OCI-LY1 (cell line): ENCODE data around the gene TCN1.

Experiments used
- H2AFZ ChIP-seq: fragments of 200-600 bp; sonication (generic), shearing (Covaris generic); 2 replicates; pipeline ENCODE4 v1.6.0; 2014; ENCODE audit warnings: antibody characterized with exemption, mild to moderate bottlenecking, low read length
- H3F3A ChIP-seq: fragments of 200-600 bp; sonication (generic), shearing (Covaris generic); 2 replicates; pipeline ENCODE4 v1.6.0; 2014; ENCODE audit warnings: mild to moderate bottlenecking, antibody characterized with exemption, low read length, moderate library complexity; ENCODE audit not compliant: insufficient read depth
- H3K27ac ChIP-seq: fragments of 200-600 bp; sonication (generic); 2 replicates; pipeline ENCODE4 v1.5.1; 2014; ENCODE audit warnings: low read length, mixed run types, mild to moderate bottlenecking, low read depth; ENCODE audit not compliant: poor library complexity, severe bottlenecking
- H3K27me3 ChIP-seq: fragments of 200-600 bp; sonication (generic); 2 replicates; pipeline ENCODE4 v1.6.0; 2014; ENCODE audit warnings: antibody characterized with exemption, mild to moderate bottlenecking, low read length, moderate library complexity; ENCODE audit not compliant: insufficient read depth
- H3K36me3 ChIP-seq: fragments of 200-600 bp; sonication (generic); 2 replicates; pipeline ENCODE4 v1.6.1; 2014; ENCODE audit warnings: mild to moderate bottlenecking, antibody characterized with exemption, low read length, moderate library complexity, mixed read lengths; ENCODE audit not compliant: insufficient read depth
- H3K4me1 ChIP-seq: fragments of 200-600 bp; sonication (generic); 2 replicates; pipeline ENCODE4 v1.5.1; 2014; ENCODE audit warnings: mild to moderate bottlenecking, low read length, moderate library complexity; ENCODE audit not compliant: insufficient read depth, severe bottlenecking
- H3K4me2 ChIP-seq: fragments of 200-600 bp; sonication (generic), shearing (Covaris generic); 2 replicates; pipeline ENCODE4 v1.6.1; 2014; ENCODE audit warnings: low read length
- H3K4me3 ChIP-seq: fragments of 200-600 bp; sonication (generic); 2 replicates; pipeline ENCODE4 v1.5.1; 2014; ENCODE audit warnings: low read length, low read depth, mild to moderate bottlenecking, mixed read lengths; ENCODE audit not compliant: poor library complexity, severe bottlenecking
- H3K79me2 ChIP-seq: fragments of 200-600 bp; shearing (Covaris generic); 2 replicates; pipeline ENCODE4 v1.6.1; 2016; ENCODE audit warnings: mixed run types, low read length, mixed read lengths; ENCODE audit not compliant: insufficient read depth
- H3K9ac ChIP-seq: fragments of 200-600 bp; sonication (generic), shearing (Covaris generic); 2 replicates; pipeline ENCODE4 v1.6.1; 2014; ENCODE audit warnings: mild to moderate bottlenecking, low read length, mixed read lengths
- H3K9me2 ChIP-seq: fragments of 200-600 bp; sonication (generic), shearing (Covaris generic); 2 replicates; pipeline ENCODE4 v1.6.1; 2014; ENCODE audit warnings: low read depth, mild to moderate bottlenecking, low read length, mixed read lengths
- H3K9me3 ChIP-seq: fragments of 200-600 bp; shearing (Covaris generic); 2 replicates; pipeline ENCODE4 v1.6.1; 2014; ENCODE audit warnings: low read length, mixed read lengths
- H4K20me1 ChIP-seq: fragments of 200-600 bp; sonication (generic), shearing (Covaris generic); 2 replicates; pipeline ENCODE4 v1.6.0; 2016; ENCODE audit warnings: mild to moderate bottlenecking, low read length; ENCODE audit not compliant: insufficient read depth
- CTCF ChIP-seq: fragments of 200-600 bp; sonication (generic), shearing (Covaris generic); IDR thresholded peaks from 2 replicates; pipeline ENCODE4 v1.5.1; 2017; ENCODE audit warnings: mild to moderate bottlenecking, antibody characterized with exemption, low read length, moderate library complexity, mixed read lengths
- EZH2 ChIP-seq: fragments of 200-600 bp; sonication (generic), shearing (Covaris generic); IDR thresholded peaks from 2 replicates; pipeline ENCODE4 v1.8.0; 2017; ENCODE audit warnings: borderline replicate concordance, mixed run types, mild to moderate bottlenecking, antibody characterized with exemption, low read length, moderate library complexity, mixed read lengths

The TCN1 gene

GRCh38 chr11:59900366-59901126 is 34.3 kb upstream of the TCN1 start:
- no peak for TF ChIP-seq EZH2
- TF ChIP-seq CTCF = no peak
- Histone ChIP-seq H4K20me1 (no peaks in the 10 kb centered on the region), H3K9me2 (no peaks in the 10 kb centered on the region), H3K9ac (no peak overlapping the region), H3K79me2 (no peaks in the 10 kb centered on the region), H3F3A (no peaks in the 10 kb centered on the region), H3K36me3 (no peaks in the 10 kb centered on the region), H3K4me3 (no peak overlapping the region), H3K4me2 (no peak overlapping the region), H3K4me1 (no peaks in the 10 kb centered on the region), H3K27me3 (no peaks in the 10 kb centered on the region), H3K9me3 (no peaks in the 10 kb centered on the region), H3K27ac (no peak overlapping the region), H2AFZ (no peak overlapping the region)

- no peak overlapping the region for H3K9ac ChIP-seq
- H3K79me2 ChIP-seq = no peaks in the 10 kb centered on the region
Measured at GRCh38 chr11:59899532-59899931, 33.2 kb upstream of the TCN1 start.

DNA sequence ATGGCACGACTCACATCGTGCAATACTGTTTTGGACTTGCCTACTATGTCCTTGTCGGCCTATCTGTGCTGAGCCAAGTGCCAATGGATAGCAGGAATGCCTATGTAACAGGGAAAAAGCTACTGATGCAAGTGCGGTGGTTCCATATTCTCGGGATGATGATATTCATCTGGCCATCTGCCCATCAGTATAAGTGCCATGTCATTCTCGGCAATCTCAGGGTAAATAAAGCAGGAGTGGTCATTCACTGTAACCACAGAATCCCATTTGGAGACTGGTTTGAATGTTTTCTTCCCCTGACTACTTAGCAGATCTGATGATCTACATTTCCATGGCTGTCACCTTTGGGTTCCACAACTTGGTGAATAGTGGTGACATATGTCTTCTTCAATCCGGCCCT is 32.4 kb upstream of the TCN1 start:
- TF ChIP-seq CTCF (no peak), EZH2 (no peak)

More at GRCh38 chr11:59899532-59899931, 33.2 kb upstream of the TCN1 start:
- H3F3A ChIP-seq = no peaks in the 10 kb centered on the region
- no peaks in the 10 kb centered on the region for H3K4me1 ChIP-seq
- H3K36me3 ChIP-seq = no peaks in the 10 kb centered on the region
- H3K9me2 ChIP-seq = no peaks in the 10 kb centered on the region
- no peaks in the 10 kb centered on the region for H3K27me3 ChIP-seq
- H3K4me3 ChIP-seq = no peak overlapping the region
- H4K20me1 ChIP-seq = no peaks in the 10 kb centered on the region
- H3K9me3 ChIP-seq = no peaks in the 10 kb centered on the region
- H3K27ac ChIP-seq = no peak overlapping the region
- no peak overlapping the region for H3K4me2 ChIP-seq
- TF ChIP-seq CTCF (no peak), EZH2 (no peak)
- H2AFZ ChIP-seq = no peak overlapping the region

More for the DNA sequence above, 32.4 kb upstream of the TCN1 start:
- H3K9me2 ChIP-seq = no peaks in the 10 kb centered on the region
- no peak overlapping the region for H3K4me3 ChIP-seq
- no peak overlapping the region for H3K9ac ChIP-seq
- H3F3A ChIP-seq = no peaks in the 10 kb centered on the region
- H3K9me3 ChIP-seq = no peaks in the 10 kb centered on the region
- H3K27ac ChIP-seq = no peak overlapping the region
- H3K27me3 ChIP-seq = no peaks in the 10 kb centered on the region
- H2AFZ ChIP-seq = no peak overlapping the region
- H3K4me2 ChIP-seq = no peak overlapping the region
- H3K36me3 ChIP-seq = no peaks in the 10 kb centered on the region
- no peaks in the 10 kb centered on the region for H4K20me1 ChIP-seq
- H3K4me1 ChIP-seq = no peaks in the 10 kb centered on the region
- H3K79me2 ChIP-seq = no peaks in the 10 kb centered on the region
